NCI-H345 treated with DMSO at 0.1 percent for 48 hours (cell line): Measurements from ENCODE around the gene ZFP36L1.
"Not testable (repeated sequence)": the region's sequence is repeated elsewhere in the genome, so short reads cannot be mapped to it uniquely, and the experiment has no call there.

Experiments
- DNase-seq: peaks from one replicate; lab custom pipeline; 2025; ENCODE audit not compliant: unreplicated experiment; lab: John Stamatoyannopoulos, UW

ZFP36L1 gene

GRCh38 chr14:68766299-68767247 lies 26.3 kb downstream of the ZFP36L1 start:
- DNase-seq: no peak

- not testable (repeated sequence) for DNase-seq
Measured at GRCh38 chr14:68763843-68764242, 29.0 kb downstream of the ZFP36L1 start.

- DNase-seq: no peak
Measured at GRCh38 chr14:68762953-68763764, 29.7 kb downstream of the ZFP36L1 start.

GRCh38 chr14:68761391-68761790 lies 31.5 kb downstream of the ZFP36L1 start:
- DNase-seq: no peak

GRCh38 chr14:68760761-68761160 lies 32.1 kb downstream of the ZFP36L1 start:
- DNase-seq: no peak

GRCh38 chr14:68759937-68760336 lies 32.9 kb downstream of the ZFP36L1 start:
- DNase-seq: no peak

- DNase-seq: no peak
Measured at GRCh38 chr14:68759017-68759560, 33.8 kb downstream of the ZFP36L1 start.

- DNase-seq: no peak
Measured at GRCh38 chr14:68758301-68758700, 34.6 kb downstream of the ZFP36L1 start.

GRCh38 chr14:68757618-68758081 lies 35.2 kb downstream of the ZFP36L1 start:
- DNase-seq: no peak

GRCh38 chr14:68756734-68757133 lies 36.1 kb downstream of the ZFP36L1 start:
- DNase-seq: no peak

- no peak for DNase-seq
Measured at GRCh38 chr14:68756000-68756481, 36.8 kb downstream of the ZFP36L1 start.

- no peak for DNase-seq
Measured at GRCh38 chr14:68755016-68755353, 37.9 kb downstream of the ZFP36L1 start.

GRCh38 chr14:68753690-68754089 lies 39.2 kb downstream of the ZFP36L1 start:
- DNase-seq: no peak

GRCh38 chr14:68752271-68753006 lies 40.4 kb downstream of the ZFP36L1 start:
- DNase-seq: no peak

- DNase-seq: no peak
Measured at GRCh38 chr14:68749487-68750475, 43.1 kb downstream of the ZFP36L1 start.

GRCh38 chr14:68748691-68749090 lies 44.2 kb downstream of the ZFP36L1 start:
- DNase-seq: no peak

GRCh38 chr14:68748260-68748659 lies 44.6 kb downstream of the ZFP36L1 start:
- no peak for DNase-seq

- no peak for DNase-seq
Measured at GRCh38 chr14:68747393-68747792, 45.5 kb downstream of the ZFP36L1 start.

- DNase-seq: no peak
Measured at GRCh38 chr14:68744613-68745012, 48.3 kb downstream of the ZFP36L1 start.
